GM12891 (cell line): ENCODE measurements around the gene NMNAT3.

Experiments used
- PAX5 ChIP-seq: IDR thresholded peaks from 2 replicates; pipeline ENCODE4 v1.6.1; 2011; ENCODE audit warnings: low read length, moderate library complexity, mild to moderate bottlenecking; ENCODE audit not compliant: insufficient read depth, severe bottlenecking
- POLR2A ChIP-seq: IDR thresholded peaks from 2 replicates; pipeline ENCODE4 v1.6.1; 2011; ENCODE audit warnings: low read depth, low read length, control low read depth
- POLR2AphosphoS5 ChIP-seq: IDR thresholded peaks from 2 replicates; pipeline ENCODE4 v1.6.1; 2011; ENCODE audit warnings: low read depth, low read length, control low read depth
- POU2F2 ChIP-seq: IDR thresholded peaks from 2 replicates; pipeline ENCODE4 v1.6.1; 2011; ENCODE audit warnings: low read depth, mild to moderate bottlenecking, control low read depth, low read length, moderate library complexity
- SPI1 ChIP-seq: IDR thresholded peaks from 2 replicates; pipeline ENCODE4 v1.6.1; 2011; ENCODE audit warnings: low read depth, low read length, control low read depth
- TAF1 ChIP-seq: IDR thresholded peaks from 2 replicates; pipeline ENCODE4 v1.6.1; 2011; ENCODE audit warnings: low read depth, low read length, control low read depth

DNA sequence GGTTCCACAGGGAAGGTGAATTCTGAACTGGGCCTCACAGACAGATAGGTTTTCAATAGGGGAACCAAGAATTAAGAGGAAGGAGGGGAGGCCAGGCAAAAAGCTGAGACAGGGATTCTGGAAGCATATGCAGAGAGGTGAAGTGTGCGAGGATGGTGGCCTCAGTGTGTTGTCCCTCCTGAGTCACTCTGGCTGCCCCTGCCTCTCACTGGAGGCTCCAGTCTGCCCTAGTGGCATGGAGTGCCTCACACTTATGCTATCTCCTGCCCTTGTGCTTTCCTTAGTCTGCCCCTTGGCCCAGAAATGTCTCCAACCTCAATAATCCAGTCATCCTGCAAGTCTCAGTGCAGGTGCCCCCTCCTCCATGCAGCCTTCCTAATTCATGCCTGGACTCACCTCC, 106.1 kb downstream of the NMNAT3 start:
- TF ChIP-seq POLR2A: no peak
- TF ChIP-seq POLR2AphosphoS5: no peak
- no peak for TF ChIP-seq TAF1
- no peak for TF ChIP-seq SPI1
- TF ChIP-seq POU2F2: no peak
- no peak for TF ChIP-seq PAX5
